ENCODE results near the gene TFR2. TPM values are rescaled to one million over a fixed set of nuclear protein-coding genes. Genes with fewer than 3 reads are reported as not detected.

The TFR2 gene
- total and polyA plus RNA-seq, 2 of the 13 experiments (the other 11 are each of a cell fraction or from before 2014, with no cell fraction given), result 36.9 to 64.2 TPM

DNA sequence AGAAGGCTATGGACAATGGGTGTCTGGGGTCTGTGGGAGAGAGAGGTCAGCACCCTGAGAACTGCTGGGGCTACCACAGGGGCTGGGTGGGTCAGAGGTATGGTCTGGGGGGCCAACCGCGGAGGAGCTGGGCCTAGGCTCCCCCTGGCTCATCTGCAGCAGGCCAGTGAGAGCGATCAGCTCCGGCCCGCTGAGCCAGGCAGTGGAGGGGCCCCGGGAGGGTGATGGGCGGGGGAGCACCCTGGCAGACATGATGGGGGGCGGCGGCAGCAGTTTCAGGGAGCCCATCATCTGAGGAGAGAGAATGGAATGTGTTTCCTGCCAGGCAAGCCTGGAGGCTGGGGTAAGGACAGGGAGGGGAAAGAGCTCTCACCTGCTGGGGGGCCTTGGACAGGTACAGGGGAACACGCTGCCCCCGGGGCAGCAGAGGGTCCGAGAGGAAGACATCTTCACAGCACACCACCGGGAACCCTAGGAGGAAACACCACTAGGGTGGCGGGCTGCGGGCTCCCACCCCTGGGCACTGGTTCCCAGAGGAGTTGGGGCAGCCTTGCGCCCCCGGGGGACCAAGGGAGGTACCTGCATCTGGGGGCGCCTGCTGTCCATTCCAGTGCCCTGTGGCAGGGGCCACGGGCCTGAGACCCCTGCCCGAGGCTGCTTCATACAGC, 68.9 kb downstream of the TFR2 start (continued):
- no peak for TF ChIP-seq REXO4 (CRISPR knock-in tag; IDR thresholded peaks at IDR 0.05; ENCODE audit: borderline replicate concordance)
- TF ChIP-seq RXRA (CRISPR knock-in tag; IDR thresholded peaks at IDR 0.05), result 0 out of 2 replicates have a peak, but pooled peaks have one; percentile 8
- no peak for TF ChIP-seq ZNF326 (CRISPR knock-in tag; IDR thresholded peaks at IDR 0.05; ENCODE audit: borderline replicate concordance)
- TF ChIP-seq ZNF446 (CRISPR knock-in tag; IDR thresholded peaks at IDR 0.05), result no peak
- 0 out of 2 replicates have a peak, but pooled peaks have one; percentile 15 for TF ChIP-seq ZFP90 (CRISPR knock-in tag; IDR thresholded peaks at IDR 0.05; ENCODE audit: borderline replicate concordance)
- TF ChIP-seq CHD2 (IDR thresholded peaks at IDR 0.05; ENCODE audit: low read depth, low read length), result no peak; the same call in 1 of the 2 replicates
- TF ChIP-seq HMGXB4 (CRISPR knock-in tag; IDR thresholded peaks at IDR 0.05; ENCODE audit: borderline replicate concordance in 1 of 2, low read depth in 1 of 2), result no peak
- no peak for TF ChIP-seq ZNF780A (CRISPR knock-in tag; IDR thresholded peaks at IDR 0.05)
- TF ChIP-seq LBX2 (CRISPR knock-in tag; IDR thresholded peaks at IDR 0.05; ENCODE audit: borderline replicate concordance), result no peak
- TF ChIP-seq SOX5 (CRISPR knock-in tag; IDR thresholded peaks at IDR 0.05; ENCODE audit: borderline replicate concordance), result no peak
- peak; percentile 54; the same call in 1 of the 2 replicates for TF ChIP-seq HNRNPL (IDR thresholded peaks at IDR 0.05; ENCODE audit: low read depth, low read length)
- no peak for TF ChIP-seq ZFAT (CRISPR knock-in tag; conservative IDR thresholded peaks at IDR 0.05)
- no peak for TF ChIP-seq ZNF280D (CRISPR knock-in tag; IDR thresholded peaks at IDR 0.05)
- no peak for TF ChIP-seq LCORL (IDR thresholded peaks at IDR 0.05)
- TF ChIP-seq LCORL (CRISPR knock-in tag; IDR thresholded peaks at IDR 0.05), result no peak
- no peak for TF ChIP-seq DR1 (CRISPR knock-in tag; IDR thresholded peaks at IDR 0.05)
- TF ChIP-seq ZBTB44 (CRISPR knock-in tag; IDR thresholded peaks at IDR 0.05), result no peak
- no peak for TF ChIP-seq ZNF296 (CRISPR knock-in tag; conservative IDR thresholded peaks at IDR 0.05)
- TF ChIP-seq POLR2G (IDR thresholded peaks at IDR 0.05; ENCODE audit: low read depth, low read length), result peak; percentile 16
- TF ChIP-seq STAT6 (CRISPR knock-in tag; IDR thresholded peaks at IDR 0.05; ENCODE audit: borderline replicate concordance), result no peak
